GM12873 (cell line): ENCODE measurements around the gene AATK.

Experiments
- TF ChIP-seq, protein P1 (sequence below): IDR thresholded peaks from 2 replicates; pipeline ENCODE4 v1.5.1; 2012; ENCODE audit warnings: low read depth, mild to moderate bottlenecking, moderate library complexity, low read length, control low read depth; ENCODE audit not compliant: insufficient read depth; ENCODE audit errors: missing control alignments

The AATK gene

DNA sequence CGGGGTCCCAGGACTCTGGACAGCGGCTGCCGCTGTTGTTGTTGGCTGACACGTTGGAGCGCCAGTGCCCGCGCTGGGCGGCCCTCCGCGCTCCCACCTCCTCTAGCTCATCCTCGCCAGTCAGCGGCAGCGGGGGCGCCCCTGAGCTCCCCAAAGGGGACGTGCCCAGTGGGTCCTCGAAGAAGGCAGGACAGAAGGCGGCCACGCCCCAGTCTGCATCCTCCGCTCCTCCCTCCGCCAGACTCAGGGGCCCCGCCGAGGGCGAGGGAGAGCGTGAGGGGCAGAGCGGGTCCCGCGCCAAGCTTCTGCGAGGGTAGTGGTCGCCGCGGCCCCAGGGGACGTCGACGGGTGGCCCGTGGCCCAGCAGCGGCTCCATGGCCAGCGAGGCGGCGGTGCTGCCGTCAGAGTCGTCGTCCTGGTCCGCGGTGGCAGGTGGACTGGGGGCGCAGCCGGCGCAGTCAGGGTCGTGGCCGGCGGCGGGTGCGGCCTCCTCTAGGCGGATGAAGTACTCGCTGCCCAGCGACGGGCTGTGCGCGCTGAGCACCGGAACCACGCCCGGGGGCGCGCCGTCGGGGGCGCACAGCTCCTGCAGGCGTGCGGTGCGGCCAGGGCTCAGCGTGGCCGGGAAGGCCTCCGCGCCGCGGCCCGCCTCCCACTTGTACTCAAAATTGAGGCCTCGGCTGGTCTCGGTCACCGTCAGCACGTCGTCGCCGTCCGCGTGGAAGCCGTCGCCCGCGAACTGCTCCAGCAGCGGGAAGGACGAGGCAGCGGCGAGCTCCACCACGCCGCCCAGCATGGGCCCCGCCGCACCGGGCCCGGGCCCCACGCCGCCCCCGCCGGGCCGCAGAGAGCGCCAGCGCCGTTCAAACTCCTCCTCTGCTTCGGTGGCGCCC is 43.9 kb downstream of the AATK start:
- TF ChIP-seq, protein P1, sequence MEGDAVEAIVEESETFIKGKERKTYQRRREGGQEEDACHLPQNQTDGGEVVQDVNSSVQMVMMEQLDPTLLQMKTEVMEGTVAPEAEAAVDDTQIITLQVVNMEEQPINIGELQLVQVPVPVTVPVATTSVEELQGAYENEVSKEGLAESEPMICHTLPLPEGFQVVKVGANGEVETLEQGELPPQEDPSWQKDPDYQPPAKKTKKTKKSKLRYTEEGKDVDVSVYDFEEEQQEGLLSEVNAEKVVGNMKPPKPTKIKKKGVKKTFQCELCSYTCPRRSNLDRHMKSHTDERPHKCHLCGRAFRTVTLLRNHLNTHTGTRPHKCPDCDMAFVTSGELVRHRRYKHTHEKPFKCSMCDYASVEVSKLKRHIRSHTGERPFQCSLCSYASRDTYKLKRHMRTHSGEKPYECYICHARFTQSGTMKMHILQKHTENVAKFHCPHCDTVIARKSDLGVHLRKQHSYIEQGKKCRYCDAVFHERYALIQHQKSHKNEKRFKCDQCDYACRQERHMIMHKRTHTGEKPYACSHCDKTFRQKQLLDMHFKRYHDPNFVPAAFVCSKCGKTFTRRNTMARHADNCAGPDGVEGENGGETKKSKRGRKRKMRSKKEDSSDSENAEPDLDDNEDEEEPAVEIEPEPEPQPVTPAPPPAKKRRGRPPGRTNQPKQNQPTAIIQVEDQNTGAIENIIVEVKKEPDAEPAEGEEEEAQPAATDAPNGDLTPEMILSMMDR = no peak

- TF ChIP-seq, protein P1 = no peak
Measured at GRCh38 chr17:81120695-81121621, 45.1 kb downstream of the AATK start.

- TF ChIP-seq, protein P1 = no peak
Measured at GRCh38 chr17:81120149-81120484, 45.9 kb downstream of the AATK start.

DNA sequence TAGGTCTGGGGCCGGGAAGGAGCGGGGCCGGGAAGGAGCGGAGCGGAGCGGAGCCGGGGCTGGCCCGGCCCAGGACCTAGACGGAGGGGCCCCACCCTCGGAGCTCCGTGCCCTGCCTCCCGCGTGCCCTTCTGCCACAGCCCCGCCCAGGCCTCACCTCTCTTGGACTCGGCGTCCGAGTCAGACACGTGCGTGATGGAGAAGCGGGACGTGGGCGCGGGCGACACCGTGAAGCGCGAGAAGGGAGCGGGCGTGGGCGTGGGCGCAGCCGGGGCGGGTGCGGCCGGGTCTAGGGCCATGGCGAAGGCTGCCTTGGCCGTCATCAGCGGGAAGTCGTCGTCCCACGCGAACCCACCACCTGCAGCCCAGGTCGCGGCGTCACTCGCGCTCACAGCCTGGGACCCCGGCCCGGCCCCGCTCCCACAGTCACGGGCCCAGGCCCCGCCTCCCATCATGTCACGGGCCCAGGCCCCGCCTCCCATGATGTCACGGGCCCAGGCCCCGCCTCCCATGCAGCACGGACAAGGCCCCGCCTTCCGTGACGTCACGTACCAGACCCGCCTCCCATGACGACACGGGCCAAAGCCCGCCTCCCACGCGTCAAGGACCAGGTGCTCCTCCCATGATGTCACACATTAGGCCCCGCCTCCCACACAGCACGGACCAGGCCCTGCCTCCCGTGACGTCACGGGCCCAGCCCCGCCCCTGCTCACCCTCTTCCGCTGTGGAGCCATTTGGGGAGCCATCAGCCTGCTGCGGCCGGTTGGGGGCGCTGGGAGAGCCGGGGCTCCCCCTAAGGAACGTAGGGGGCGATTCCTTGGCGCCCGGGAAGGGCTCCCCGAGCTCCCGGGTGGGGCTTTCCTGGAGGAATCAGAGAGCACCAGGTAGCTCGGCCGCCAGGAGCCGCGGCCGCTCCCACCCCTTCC is 46.5 kb downstream of the AATK start:
- TF ChIP-seq, protein P1 = no peak

GRCh38 chr17:81118308-81119221 is 47.5 kb downstream of the AATK start:
- TF ChIP-seq, protein P1 = no peak

- TF ChIP-seq, protein P1 = no peak
Measured at GRCh38 chr17:81117672-81118198, 48.3 kb downstream of the AATK start.
